Activated T-cell treated with anti-CD3 and anti-CD28 coated beads, Interleukin-2, amount 50 U/mL, for 4 hours (primary cell): ENCODE data around the gene TRAF2. TPM values are rescaled to one million over a fixed set of nuclear protein-coding genes. Genes with fewer than 3 reads are reported as not detected.
A peak's percentile ranks its signal among the peaks of the same experiment; 100 is the strongest.
"Not testable (repeated sequence)": the region's sequence is repeated elsewhere in the genome, so short reads cannot be mapped to it uniquely, and the experiment has no call there.

Experiments used
- ATAC-seq, 2 donors: fragments of 200-7000 bp; cut with Tn5 transposase; one replicate each; pipeline ENCODE4 v1.10.0; 2021
- DNase-seq: peaks from one replicate; pipeline ENCODE4 v3.0.0-alpha.2; 2020
- H3K27me3 Mint-ChIP-seq: one replicate; pipeline ENCODE4 v1.8.0; 2021; ENCODE audit warnings: low read depth, mixed read lengths
- H3K36me3 Mint-ChIP-seq: one replicate; pipeline ENCODE4 v1.8.0; 2022; ENCODE audit warnings: mixed read lengths; ENCODE audit not compliant: insufficient read depth
- H3K4me1 Mint-ChIP-seq: one replicate; pipeline ENCODE4 v1.8.0; 2021; ENCODE audit warnings: low read depth, mixed read lengths
- H3K4me3 Mint-ChIP-seq: one replicate; pipeline ENCODE4 v1.8.0; 2021; ENCODE audit warnings: mild to moderate bottlenecking, moderate library complexity, mixed read lengths
- H3K9me3 Mint-ChIP-seq: one replicate; pipeline ENCODE4 v1.8.0; 2021; ENCODE audit warnings: mixed read lengths
- total RNA-seq, 3 donors: library from RNA; stranded (reverse); gene quantifications; one replicate each; pipeline ENCODE4 v1.2.1, GENCODE V29; 2021

TRAF2 gene
- total RNA-seq, result 10 to 100 TPM; 64.3 to 73.4 (median 68.8) TPM

- no peaks in the 10 kb centered on the region for H3K27me3 Mint-ChIP-seq
- DNase-seq (peak; percentile 96), ATAC-seq (peak; percentile 88 to 91)
- H3K36me3 Mint-ChIP-seq, result no peaks in the 10 kb centered on the region
- no peaks in the 10 kb centered on the region for H3K9me3 Mint-ChIP-seq
- H3K4me3 Mint-ChIP-seq, result peak within 1 kb of the TSS; percentile 96
- H3K4me1 Mint-ChIP-seq, result peaks cover 50% of the 10 kb centered on the region
These were observed at the start of gene TRAF2 for GRCh38 chr9:136885950-136886578. TRAF2 (plus strand) TSS chr9:136886516; CDS start chr9:136898741, 12,225 bp downstream.

GRCh38 chr9:136837146-136837855 lies 49.0 kb upstream of the TRAF2 start:
- H3K36me3 Mint-ChIP-seq, result peaks cover 7% of the 10 kb centered on the region
- H3K9me3 Mint-ChIP-seq, result no peaks in the 10 kb centered on the region
- ATAC-seq (no peak), DNase-seq (no peak)
- H3K4me3 Mint-ChIP-seq, result no peak overlapping the region
- no peaks in the 10 kb centered on the region for H3K27me3 Mint-ChIP-seq
- H3K4me1 Mint-ChIP-seq, result peaks cover 4% of the 10 kb centered on the region

- ATAC-seq, H3K27me3 Mint-ChIP-seq, H3K9me3 Mint-ChIP-seq, H3K4me1 Mint-ChIP-seq, H3K36me3 Mint-ChIP-seq, DNase-seq, H3K4me3 Mint-ChIP-seq: not testable (repeated sequence)
These were observed 48.4 kb upstream of the TRAF2 start for GRCh38 chr9:136837856-136838277.

- H3K4me1 Mint-ChIP-seq, result peaks cover 9% of the 10 kb centered on the region
- no peaks in the 10 kb centered on the region for H3K27me3 Mint-ChIP-seq
- ATAC-seq, result no peak
- no peaks in the 10 kb centered on the region for H3K9me3 Mint-ChIP-seq
- H3K4me3 Mint-ChIP-seq, result no peak overlapping the region
- H3K36me3 Mint-ChIP-seq, result peaks cover 3% of the 10 kb centered on the region
- DNase-seq, result no peak
These were observed 47.7 kb upstream of the TRAF2 start for GRCh38 chr9:136838314-136839228.

- Mint-ChIP-seq H3K4me1 (peaks cover 11% of the 10 kb centered on the region), H3K27me3 (no peaks in the 10 kb centered on the region), H3K9me3 (no peaks in the 10 kb centered on the region), H3K4me3 (no peak overlapping the region), H3K36me3 (peaks cover 3% of the 10 kb centered on the region)
- DNase-seq (no peak), ATAC-seq (no peak)
These were observed 46.8 kb upstream of the TRAF2 start for GRCh38 chr9:136839229-136840139.

GRCh38 chr9:136840140-136840876 lies 46.0 kb upstream of the TRAF2 start:
- DNase-seq (no peak), ATAC-seq (no peak)
- H3K4me3 Mint-ChIP-seq, result no peak overlapping the region
- peaks cover 2% of the 10 kb centered on the region for H3K27me3 Mint-ChIP-seq
- H3K4me1 Mint-ChIP-seq, result peaks cover 13% of the 10 kb centered on the region
- peaks cover 3% of the 10 kb centered on the region for H3K36me3 Mint-ChIP-seq
- no peaks in the 10 kb centered on the region for H3K9me3 Mint-ChIP-seq

GRCh38 chr9:136840877-136841645 lies 45.3 kb upstream of the TRAF2 start:
- Mint-ChIP-seq H3K27me3 (peaks cover 4% of the 10 kb centered on the region), H3K4me3 (no peak overlapping the region), H3K4me1 (peaks cover 13% of the 10 kb centered on the region), H3K36me3 (peaks cover 3% of the 10 kb centered on the region), H3K9me3 (no peaks in the 10 kb centered on the region)
- ATAC-seq, result no peak
- no peak for DNase-seq

- H3K27me3 Mint-ChIP-seq, DNase-seq, H3K9me3 Mint-ChIP-seq, ATAC-seq, H3K36me3 Mint-ChIP-seq: not testable (repeated sequence)
- Mint-ChIP-seq H3K4me1 (peaks cover 16% of the 10 kb centered on the region), H3K4me3 (peak overlapping the region; percentile 79)
These were observed 44.5 kb upstream of the TRAF2 start for GRCh38 chr9:136841646-136842379.

- H3K9me3 Mint-ChIP-seq, H3K36me3 Mint-ChIP-seq: not testable (repeated sequence)
- DNase-seq, result peak; percentile 72
- ATAC-seq, result peak; percentile 86 to 87
- peaks cover 10% of the 10 kb centered on the region for H3K27me3 Mint-ChIP-seq
- H3K4me1 Mint-ChIP-seq, result peaks cover 16% of the 10 kb centered on the region
- H3K4me3 Mint-ChIP-seq, result peak within 1 kb of the TSS; percentile 79
These were observed 43.9 kb upstream of the TRAF2 start, which contains the start of gene AJM1 for GRCh38 chr9:136842380-136842948. AJM1 (plus strand) TSS chr9:136842478; CDS start chr9:136844415, 1,937 bp downstream.

- not testable (repeated sequence) for H3K36me3 Mint-ChIP-seq, DNase-seq, H3K9me3 Mint-ChIP-seq
- peak in 1 of 2 donors; percentile 4 for ATAC-seq
- peaks cover 22% of the 10 kb centered on the region for H3K4me1 Mint-ChIP-seq
- H3K27me3 Mint-ChIP-seq, result peaks cover 16% of the 10 kb centered on the region
- peak overlapping the region; percentile 54 for H3K4me3 Mint-ChIP-seq
These were observed 43.0 kb upstream of the TRAF2 start for GRCh38 chr9:136843159-136843800.
